Coronary artery (tissue), 2 donors: ENCODE data around the gene NLRP6.
"Not testable (repeated sequence)": the region's sequence is repeated elsewhere in the genome, so short reads cannot be mapped to it uniquely, and the experiment has no call there.

Experiments used
- DNase-seq: peaks from one replicate; pipeline ENCODE4 v3.0.0-alpha.2; 2017; ENCODE audit warnings: low spot score
- H3K27ac ChIP-seq, 2 donors: fragments of 200-600 bp; sonication (generic); one replicate each; pipeline ENCODE4 v1.5.1; 2016 to 2019
- H3K4me3 ChIP-seq: fragments of 200-600 bp; sonication (generic); 2 replicates; pipeline ENCODE4 v1.5.1; 2016; ENCODE audit warnings: mild to moderate bottlenecking, moderate library complexity
- TF ChIP-seq, protein P1 (sequence below): fragments of 200-600 bp; sonication (generic); IDR thresholded peaks from one replicate; pipeline ENCODE4 v1.5.1; 2019; ENCODE audit warnings: antibody characterized with exemption

The NLRP6 gene

DNA sequence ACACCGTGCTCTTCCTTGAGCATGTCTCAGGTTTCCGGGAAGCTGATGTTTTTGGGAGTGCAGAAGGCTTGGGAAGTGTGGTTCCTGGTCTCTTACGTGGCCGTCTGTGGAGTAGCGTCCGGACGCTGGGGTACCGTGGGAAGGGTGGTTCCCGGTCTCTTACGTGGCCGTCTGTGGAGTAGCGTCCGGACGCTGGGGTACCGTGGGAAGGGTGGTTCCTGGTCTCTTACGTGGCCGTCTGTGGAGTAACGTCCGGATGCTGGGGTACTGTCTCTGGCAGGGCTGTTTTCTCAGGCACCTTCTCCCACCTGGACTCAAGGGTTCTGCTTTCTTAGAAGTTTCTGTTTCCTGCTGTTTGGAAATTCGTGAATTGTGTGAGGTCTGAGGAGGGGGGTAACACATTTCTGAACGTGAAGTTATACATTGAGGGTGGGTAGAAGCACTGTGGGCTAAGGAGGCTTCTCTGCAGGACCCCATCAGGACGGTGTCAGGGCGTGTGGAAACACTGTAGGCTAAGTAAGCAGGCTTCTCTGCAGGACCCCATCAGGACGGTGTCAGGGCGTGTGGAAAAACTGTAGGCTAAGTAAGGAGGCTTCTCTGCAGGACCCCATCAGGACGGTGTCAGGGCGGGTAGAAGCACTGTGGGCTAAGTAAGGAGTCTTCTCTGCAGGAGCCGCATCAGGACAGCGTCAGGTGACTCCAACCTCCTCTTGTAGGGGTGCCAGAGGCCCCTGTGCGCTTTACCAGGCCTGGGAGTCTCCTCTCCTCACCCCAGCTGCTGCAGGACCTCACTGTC is 47.8 kb downstream of the NLRP6 start:
- Histone ChIP-seq H3K4me3 (no peak overlapping the region), H3K27ac (peak overlapping the region; percentile 77 to 88)
- TF ChIP-seq, protein P1, sequence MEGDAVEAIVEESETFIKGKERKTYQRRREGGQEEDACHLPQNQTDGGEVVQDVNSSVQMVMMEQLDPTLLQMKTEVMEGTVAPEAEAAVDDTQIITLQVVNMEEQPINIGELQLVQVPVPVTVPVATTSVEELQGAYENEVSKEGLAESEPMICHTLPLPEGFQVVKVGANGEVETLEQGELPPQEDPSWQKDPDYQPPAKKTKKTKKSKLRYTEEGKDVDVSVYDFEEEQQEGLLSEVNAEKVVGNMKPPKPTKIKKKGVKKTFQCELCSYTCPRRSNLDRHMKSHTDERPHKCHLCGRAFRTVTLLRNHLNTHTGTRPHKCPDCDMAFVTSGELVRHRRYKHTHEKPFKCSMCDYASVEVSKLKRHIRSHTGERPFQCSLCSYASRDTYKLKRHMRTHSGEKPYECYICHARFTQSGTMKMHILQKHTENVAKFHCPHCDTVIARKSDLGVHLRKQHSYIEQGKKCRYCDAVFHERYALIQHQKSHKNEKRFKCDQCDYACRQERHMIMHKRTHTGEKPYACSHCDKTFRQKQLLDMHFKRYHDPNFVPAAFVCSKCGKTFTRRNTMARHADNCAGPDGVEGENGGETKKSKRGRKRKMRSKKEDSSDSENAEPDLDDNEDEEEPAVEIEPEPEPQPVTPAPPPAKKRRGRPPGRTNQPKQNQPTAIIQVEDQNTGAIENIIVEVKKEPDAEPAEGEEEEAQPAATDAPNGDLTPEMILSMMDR = no peak
- DNase-seq = peak; percentile 63

DNA sequence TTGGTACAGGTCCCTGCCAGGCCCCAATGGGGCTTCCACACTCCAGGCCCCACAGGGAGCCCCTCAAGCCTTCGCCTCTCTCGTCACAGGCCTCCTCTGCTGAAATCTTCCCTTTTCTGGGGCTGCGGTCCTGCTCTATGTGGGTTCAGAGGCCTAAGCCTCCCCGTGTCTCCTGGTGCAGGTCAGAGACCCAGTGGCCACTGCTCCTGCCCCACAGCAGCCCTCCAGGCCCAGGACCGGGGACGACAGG is 48.3 kb downstream of the NLRP6 start:
- peak overlapping the region; percentile 17 for H3K4me3 ChIP-seq
- peak overlapping the region; percentile 77 to 88 for H3K27ac ChIP-seq
- TF ChIP-seq, protein P1 = no peak
- DNase-seq = peak; percentile 80

DNA sequence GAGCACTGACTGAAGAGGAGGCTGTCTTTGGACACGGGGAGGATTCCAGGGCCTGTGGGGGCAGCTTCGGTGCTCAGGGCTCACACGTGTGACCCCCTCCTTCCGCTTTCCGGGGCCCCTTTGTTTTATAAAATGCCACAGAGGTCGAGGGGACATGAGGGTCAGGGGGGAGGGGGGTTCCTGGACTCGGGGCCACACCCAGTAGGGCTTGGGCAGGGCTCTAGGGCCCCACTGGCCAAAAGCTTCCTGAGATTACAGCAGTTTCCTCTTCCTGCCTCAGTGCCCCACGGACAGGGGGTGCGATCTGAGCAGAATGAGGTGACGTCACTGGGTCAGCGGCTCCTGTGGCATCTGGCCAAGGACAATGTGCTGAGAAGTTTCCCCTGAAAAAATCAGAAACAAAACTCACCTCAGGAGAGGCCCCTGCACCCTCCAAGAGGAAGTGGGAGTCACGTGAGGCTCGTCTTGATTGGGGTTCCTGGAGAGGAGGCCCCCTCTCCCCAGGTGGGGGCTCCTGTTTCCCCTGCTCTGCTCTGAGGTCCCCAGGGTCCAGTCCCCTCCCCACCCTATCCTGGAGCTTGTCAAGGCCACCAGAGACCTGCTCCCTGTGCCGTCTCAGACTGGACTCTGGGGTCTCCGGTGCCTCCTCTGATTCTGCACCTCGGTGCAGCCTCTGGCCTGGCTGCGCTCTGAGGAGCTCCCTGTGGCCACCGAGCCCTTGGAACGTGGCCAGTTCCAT is 48.8 kb downstream of the NLRP6 start:
- Histone ChIP-seq H3K27ac (peak overlapping the region; percentile 77 to 88), H3K4me3 (peak overlapping the region; percentile 17)
- peak; percentile 87 for DNase-seq
- TF ChIP-seq, protein P1 = no peak

DNA sequence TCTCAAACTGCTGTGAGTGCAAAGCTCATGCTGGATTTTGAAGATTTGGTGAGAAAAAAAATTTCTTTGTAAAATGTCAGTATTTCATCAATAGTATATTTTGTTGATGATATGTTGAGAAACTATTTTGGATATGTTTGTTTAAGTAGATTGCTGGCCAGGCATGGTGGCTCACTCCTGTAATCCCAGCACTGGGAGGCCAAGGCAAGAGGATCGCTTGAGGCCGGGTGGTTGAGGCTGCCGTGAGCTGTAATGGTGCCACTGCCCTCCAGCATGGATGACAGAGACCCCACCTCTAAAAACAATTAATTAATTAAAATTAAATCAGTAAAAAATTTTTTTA is 49.3 kb downstream of the NLRP6 start:
- peak overlapping the region; percentile 77 to 88 for H3K27ac ChIP-seq
- DNase-seq = no peak
- TF ChIP-seq, protein P1 = no peak
- H3K4me3 ChIP-seq = peak overlapping the region; percentile 17

DNA sequence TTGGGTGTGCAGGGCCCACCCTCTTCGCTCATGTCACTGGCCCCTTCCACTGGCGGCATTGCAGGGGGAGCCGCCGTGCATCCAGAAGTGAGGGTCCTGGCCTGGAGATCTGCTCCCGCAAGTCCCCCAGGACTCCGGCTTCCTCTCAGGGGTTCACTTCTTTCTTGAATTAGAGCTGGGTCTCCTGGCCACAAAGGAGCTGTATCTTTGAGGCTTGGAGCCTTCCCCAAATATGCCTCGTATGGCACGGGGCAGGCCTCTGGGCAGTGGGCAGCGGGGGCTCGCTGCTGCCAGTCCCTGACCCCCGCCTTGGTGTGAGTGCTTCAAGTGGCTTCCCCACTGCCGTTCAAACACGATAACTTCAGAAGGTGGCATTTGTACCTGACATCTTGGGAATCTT is 49.8 kb downstream of the NLRP6 start:
- DNase-seq = peak; percentile 70
- H3K27ac ChIP-seq = no peak overlapping the region
- no peak overlapping the region for H3K4me3 ChIP-seq
- TF ChIP-seq, protein P1 = no peak

DNA sequence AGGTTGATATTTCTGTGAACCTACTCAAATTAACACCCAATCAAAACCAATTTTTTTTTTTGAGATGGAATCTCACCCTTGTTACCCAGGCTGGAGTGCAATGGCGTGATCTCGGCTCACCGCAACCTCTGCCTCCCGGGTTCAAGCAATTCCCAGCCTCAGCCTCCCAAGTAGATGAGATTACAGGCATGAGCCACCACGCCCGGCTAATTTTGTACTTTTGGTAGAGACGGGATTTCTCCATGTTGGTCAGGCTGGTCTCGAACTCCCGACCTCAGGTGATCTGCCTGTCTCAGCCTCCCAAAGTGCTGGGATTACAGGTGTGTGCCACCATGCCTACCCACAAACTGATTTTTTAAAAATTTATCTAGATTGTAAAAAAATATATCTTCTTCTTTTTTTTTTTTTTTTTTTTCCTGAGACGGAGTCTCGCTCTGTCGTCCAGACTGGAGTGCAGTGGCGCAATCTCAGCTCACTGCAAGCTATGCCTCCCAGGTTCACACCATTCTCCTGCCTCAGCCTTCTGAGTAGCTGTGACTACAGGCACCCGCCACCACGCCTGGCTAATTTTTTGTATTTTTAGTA is 50.4 kb downstream of the NLRP6 start:
- H3K4me3 ChIP-seq, H3K27ac ChIP-seq: not testable (repeated sequence)
- peak; percentile 8 for DNase-seq

DNA sequence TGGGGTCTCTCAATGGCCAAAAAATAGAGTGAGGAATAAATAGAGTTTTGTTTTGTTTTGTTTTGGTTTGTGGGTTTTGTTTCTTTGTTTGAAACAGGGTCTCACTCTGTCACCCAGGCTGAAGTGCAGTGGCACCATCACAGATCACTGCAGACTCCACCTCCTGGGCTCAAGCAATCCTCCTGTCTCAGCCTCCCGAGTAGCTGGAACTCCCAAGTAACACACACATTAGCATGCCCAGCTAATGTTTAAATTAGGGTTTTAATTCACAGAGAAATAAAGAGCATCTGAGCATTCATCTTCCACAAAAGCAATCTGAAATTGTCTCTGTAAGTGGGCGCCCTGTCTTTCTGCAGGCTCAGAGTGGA is 51.7 kb downstream of the NLRP6 start:
- peak; percentile 28 for DNase-seq
- Histone ChIP-seq H3K27ac (no peak overlapping the region), H3K4me3 (no peak overlapping the region)
- TF ChIP-seq, protein P1 = no peak
